Astrocyte (in vitro differentiated cells and primary cell): ENCODE results near the gene DPP9. TPM values are rescaled to one million over a fixed set of nuclear protein-coding genes. Genes with fewer than 3 reads are reported as not detected.

Experiments used
- DNase-seq: peaks from one replicate; pipeline ENCODE4 v3.0.0-alpha.2; 2010; ENCODE audit warnings: low read depth
- FAIRE-seq: peaks from 2 replicates; lab custom pipeline; 2011; peaks lifted over from hg19 to GRCh38; lab: Jason Lieb, UNC
- H2AFZ ChIP-seq: 2 replicates; pipeline ENCODE4 v1.6.0; 2012; ENCODE audit warnings: low read depth, low read length, inconsistent platforms
- H3K27ac ChIP-seq: 2 replicates; pipeline ENCODE4 v1.5.1; 2011; ENCODE audit warnings: low read depth, low read length, inconsistent platforms
- H3K27me3 ChIP-seq: 2 replicates; pipeline ENCODE4 v1.6.0; 2011; ENCODE audit warnings: low read length, inconsistent platforms; ENCODE audit not compliant: insufficient read depth
- H3K36me3 ChIP-seq: 2 replicates; pipeline ENCODE4 v1.5.1; 2011; ENCODE audit warnings: low read length, inconsistent platforms; ENCODE audit not compliant: insufficient read depth
- H3K4me1 ChIP-seq: 2 replicates; pipeline ENCODE4 v1.5.1; 2011; ENCODE audit warnings: low read length, inconsistent platforms; ENCODE audit not compliant: insufficient read depth
- H3K4me2 ChIP-seq: 2 replicates; pipeline ENCODE4 v1.6.0; 2012; ENCODE audit warnings: low read length, inconsistent platforms
- H3K4me3 ChIP-seq: 2 replicates; pipeline ENCODE4 v1.5.1; 2011; ENCODE audit warnings: low read depth, mild to moderate bottlenecking, low read length, inconsistent platforms; ENCODE audit not compliant: insufficient read depth
- H3K79me2 ChIP-seq: 2 replicates; pipeline ENCODE4 v1.6.0; 2012; ENCODE audit warnings: mild to moderate bottlenecking, low read length, inconsistent platforms; ENCODE audit not compliant: insufficient read depth
- H3K9ac ChIP-seq: 2 replicates; pipeline ENCODE4 v1.6.0; 2012; ENCODE audit warnings: mild to moderate bottlenecking, low read length, inconsistent platforms
- H3K9me3 ChIP-seq: 2 replicates; pipeline ENCODE4 v1.5.1; 2012; ENCODE audit warnings: low read depth, mild to moderate bottlenecking, low read length, inconsistent platforms; ENCODE audit not compliant: insufficient read depth
- H4K20me1 ChIP-seq: 2 replicates; pipeline ENCODE4 v1.6.0; 2012; ENCODE audit warnings: low read length, inconsistent platforms; ENCODE audit not compliant: insufficient read depth
- H3K27ac Mint-ChIP-seq: one replicate; pipeline ENCODE4 v1.8.0; 2021; ENCODE audit warnings: mild to moderate bottlenecking, mixed read lengths; ENCODE audit not compliant: unreplicated experiment
- H3K27me3 Mint-ChIP-seq: one replicate; pipeline ENCODE4 v1.8.0; 2021; ENCODE audit warnings: low read depth, mixed read lengths; ENCODE audit not compliant: unreplicated experiment
- H3K36me3 Mint-ChIP-seq: one replicate; pipeline ENCODE4 v1.8.0; 2021; ENCODE audit warnings: low read depth, mixed read lengths; ENCODE audit not compliant: unreplicated experiment
- H3K4me1 Mint-ChIP-seq: one replicate; pipeline ENCODE4 v1.8.0; 2021; ENCODE audit warnings: low read depth, mixed read lengths; ENCODE audit not compliant: unreplicated experiment
- H3K4me3 Mint-ChIP-seq: one replicate; pipeline ENCODE4 v1.8.0; 2021; ENCODE audit warnings: mild to moderate bottlenecking, moderate library complexity, mixed read lengths; ENCODE audit not compliant: unreplicated experiment
- H3K9me3 Mint-ChIP-seq: one replicate; pipeline ENCODE4 v1.8.0; 2021; ENCODE audit warnings: mild to moderate bottlenecking, mixed read lengths; ENCODE audit not compliant: unreplicated experiment
- CTCF ChIP-seq: IDR thresholded peaks from 2 replicates; pipeline ENCODE4 v1.5.1; 2011; ENCODE audit warnings: low read depth, mild to moderate bottlenecking, inconsistent platforms, low read length, moderate library complexity; ENCODE audit not compliant: insufficient read depth
- EZH2 ChIP-seq: IDR thresholded peaks from 2 replicates; pipeline ENCODE4 v1.6.1; 2012; ENCODE audit warnings: mild to moderate bottlenecking, low read length, inconsistent platforms; ENCODE audit not compliant: insufficient read depth
- total RNA-seq: library from RNA; stranded (reverse); gene quantifications from 2 replicates; pipeline ENCODE4 v1.2.1, GENCODE V29; 2021

The DPP9 gene
- total RNA-seq, 1 donor from 2014 or later: 50.0 TPM

DNA sequence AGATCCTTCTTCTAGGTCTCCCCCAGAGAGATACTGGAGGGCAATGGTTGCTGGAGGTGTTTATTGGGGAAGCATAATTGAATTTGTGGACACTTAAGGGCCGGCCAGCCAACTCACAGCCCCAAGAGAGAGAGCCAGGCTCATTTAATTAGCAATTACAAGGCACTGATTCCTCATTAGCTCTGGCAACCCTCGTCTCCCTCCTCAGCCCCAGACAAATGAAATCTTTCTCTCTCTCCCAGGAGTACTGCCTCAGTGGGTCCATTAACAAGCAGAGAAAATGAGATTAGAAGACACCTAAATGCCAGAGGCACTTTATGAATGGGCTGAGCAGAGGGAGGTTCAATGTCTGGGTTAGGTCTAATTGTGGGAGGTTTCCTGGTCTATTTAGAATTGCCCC, 48.9 kb upstream of the DPP9 start:
- no peak overlapping the region for H3K4me3 ChIP-seq
- no peaks in the 10 kb centered on the region for H3K36me3 ChIP-seq
- DNase-seq (no peak), FAIRE-seq (no peak)
- H3K4me2 ChIP-seq: no peak overlapping the region
- H3K27me3 Mint-ChIP-seq: peaks cover 60% of the 10 kb centered on the region
- peaks cover 13% of the 10 kb centered on the region for H3K27me3 ChIP-seq
- no peaks in the 10 kb centered on the region for H3K79me2 ChIP-seq
- no peak overlapping the region for H3K27ac Mint-ChIP-seq
- H3K9me3 ChIP-seq: no peaks in the 10 kb centered on the region
- peaks cover 5% of the 10 kb centered on the region for H4K20me1 ChIP-seq
- no peak overlapping the region for H3K27ac ChIP-seq
- H3K9me3 Mint-ChIP-seq: peaks cover 8% of the 10 kb centered on the region
- TF ChIP-seq EZH2 (no peak), CTCF (no peak)
- no peaks in the 10 kb centered on the region for H3K4me1 Mint-ChIP-seq
- peaks cover 1% of the 10 kb centered on the region for H3K36me3 Mint-ChIP-seq
- no peak overlapping the region for H3K9ac ChIP-seq
- no peak overlapping the region for H2AFZ ChIP-seq
- no peaks in the 10 kb centered on the region for H3K4me1 ChIP-seq
- H3K4me3 Mint-ChIP-seq: no peak overlapping the region

DNA sequence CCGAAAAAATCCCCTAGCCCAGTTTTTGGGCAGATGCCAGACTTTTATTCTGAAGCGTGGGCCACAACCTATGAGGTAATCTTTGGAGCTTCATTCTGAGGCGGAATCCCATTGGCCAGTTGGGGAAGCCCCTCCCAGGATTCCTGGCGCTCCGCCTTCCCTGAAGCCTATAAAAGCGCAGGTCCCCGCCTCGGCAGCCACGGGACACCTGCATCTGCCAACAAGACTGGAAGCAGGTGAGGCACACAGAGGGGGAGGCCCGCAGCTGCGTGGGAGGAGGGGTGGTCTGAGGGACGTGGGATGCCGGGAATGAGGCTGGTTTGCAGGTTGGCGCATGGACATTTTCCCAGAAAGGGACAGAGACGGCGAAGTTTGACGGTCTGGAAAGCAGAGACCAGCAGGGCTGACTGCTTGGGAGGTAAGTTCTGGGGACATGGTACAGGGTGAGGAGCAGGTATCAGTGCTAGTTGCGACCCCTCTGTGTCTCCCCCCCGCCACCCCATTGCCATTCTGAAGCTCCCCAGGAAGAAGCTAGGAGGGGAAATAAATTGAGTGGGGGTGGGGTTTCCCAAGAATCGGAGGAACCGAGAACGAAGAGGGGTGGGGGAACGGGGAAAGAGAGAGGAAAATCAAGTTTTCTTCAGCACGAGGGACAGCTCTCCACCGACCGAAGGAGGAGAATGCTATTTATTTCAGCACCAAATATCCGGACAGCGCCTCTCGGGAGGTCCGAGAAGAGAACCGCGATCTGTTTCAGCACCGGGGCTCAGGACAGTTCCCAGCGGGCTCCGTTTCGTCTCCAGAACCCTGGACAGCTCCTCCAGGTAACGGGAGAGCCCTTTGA, 45.5 kb upstream of the DPP9 start:
- Mint-ChIP-seq H3K4me3 (no peak overlapping the region), H3K4me1 (no peaks in the 10 kb centered on the region), H3K27ac (no peak overlapping the region), H3K27me3 (peaks cover 43% of the 10 kb centered on the region), H3K36me3 (peaks cover 1% of the 10 kb centered on the region), H3K9me3 (peaks cover 5% of the 10 kb centered on the region)
- peaks cover 5% of the 10 kb centered on the region for H4K20me1 ChIP-seq
- no peak overlapping the region for H3K27ac ChIP-seq
- no peak overlapping the region for H3K9ac ChIP-seq
- peaks cover 5% of the 10 kb centered on the region for H3K27me3 ChIP-seq
- DNase-seq: peak; percentile 72
- no peak overlapping the region for H2AFZ ChIP-seq
- no peaks in the 10 kb centered on the region for H3K79me2 ChIP-seq
- no peaks in the 10 kb centered on the region for H3K9me3 ChIP-seq
- no peak for TF ChIP-seq CTCF
- H3K4me3 ChIP-seq: no peak overlapping the region
- H3K4me1 ChIP-seq: no peaks in the 10 kb centered on the region
- no peaks in the 10 kb centered on the region for H3K36me3 ChIP-seq
- no peak overlapping the region for H3K4me2 ChIP-seq
- FAIRE-seq: no peak

DNA sequence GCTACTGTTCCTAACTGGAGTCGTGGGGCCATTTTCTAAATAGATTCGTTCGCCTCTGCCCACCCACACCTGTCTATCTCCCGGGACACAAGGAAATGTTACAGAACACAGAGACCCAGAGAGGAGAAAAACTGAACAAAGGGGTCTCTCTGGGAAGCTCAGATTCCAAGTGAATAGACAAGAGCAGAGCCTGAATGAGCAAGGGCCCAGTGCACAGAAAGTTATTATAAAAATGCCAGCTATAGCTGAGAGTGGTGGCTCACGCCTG, 40.7 kb upstream of the DPP9 start:
- Mint-ChIP-seq H3K4me3 (no peak overlapping the region), H3K4me1 (peaks cover 2% of the 10 kb centered on the region), H3K27me3 (peaks cover 35% of the 10 kb centered on the region), H3K36me3 (no peaks in the 10 kb centered on the region), H3K27ac (no peak overlapping the region), H3K9me3 (no peaks in the 10 kb centered on the region)
- Histone ChIP-seq H3K9ac (no peak overlapping the region), H3K9me3 (no peaks in the 10 kb centered on the region), H3K27ac (no peak overlapping the region), H2AFZ (no peak overlapping the region), H3K4me2 (no peak overlapping the region), H3K4me3 (no peak overlapping the region), H3K4me1 (peaks cover 6% of the 10 kb centered on the region), H3K79me2 (no peaks in the 10 kb centered on the region), H3K36me3 (no peaks in the 10 kb centered on the region), H4K20me1 (peaks cover 5% of the 10 kb centered on the region), H3K27me3 (peaks cover 22% of the 10 kb centered on the region)
- DNase-seq (no peak), FAIRE-seq (no peak)
- TF ChIP-seq EZH2 (no peak), CTCF (no peak)
